ENCODE results near the gene DPYSL5.

DPYSL5 gene

GRCh38 chr2:26970928-26971627, 123.1 kb downstream of the DPYSL5 start:
- DNase-seq = no peak

GRCh38 chr2:26971911-26972786, 124.2 kb downstream of the DPYSL5 start:
- DNase-seq = no peak

- no peak for DNase-seq
Measured at GRCh38 chr2:26974352-26974751, 126.4 kb downstream of the DPYSL5 start.

- no peak for DNase-seq
Measured at GRCh38 chr2:26975102-26975501, 127.2 kb downstream of the DPYSL5 start.

- no peak for DNase-seq
Measured at GRCh38 chr2:26975656-26976055, 127.7 kb downstream of the DPYSL5 start.

GRCh38 chr2:26976237-26976636, 128.3 kb downstream of the DPYSL5 start:
- no peak for DNase-seq

- DNase-seq = no peak
Measured at GRCh38 chr2:26977012-26977411, 129.1 kb downstream of the DPYSL5 start.

GRCh38 chr2:26978061-26978596, 130.2 kb downstream of the DPYSL5 start:
- DNase-seq = no peak

GRCh38 chr2:26979741-26980140, 131.8 kb downstream of the DPYSL5 start:
- DNase-seq = no peak

- DNase-seq = no peak
Measured at GRCh38 chr2:26980971-26981370, 133.0 kb downstream of the DPYSL5 start.

- DNase-seq = no peak
Measured at GRCh38 chr2:26982102-26982742, 134.3 kb downstream of the DPYSL5 start.

- no peak for DNase-seq
Measured at GRCh38 chr2:26983746-26984145, 135.8 kb downstream of the DPYSL5 start.

GRCh38 chr2:26985807-26986206, 137.9 kb downstream of the DPYSL5 start:
- no peak for DNase-seq

GRCh38 chr2:26986576-26986975, 138.6 kb downstream of the DPYSL5 start:
- DNase-seq = no peak

GRCh38 chr2:26988058-26988860, 140.3 kb downstream of the DPYSL5 start:
- DNase-seq = no peak

- no peak for DNase-seq
Measured at GRCh38 chr2:26989156-26989555, 141.2 kb downstream of the DPYSL5 start.

- DNase-seq = no peak
Measured at GRCh38 chr2:26991717-26992116, 143.8 kb downstream of the DPYSL5 start.

- no peak for DNase-seq
Measured at GRCh38 chr2:26993768-26994167, 145.8 kb downstream of the DPYSL5 start.

- DNase-seq = no peak
Measured at GRCh38 chr2:26994983-26995382, 147.1 kb downstream of the DPYSL5 start.

GRCh38 chr2:26997394-26997793, 149.5 kb downstream of the DPYSL5 start:
- DNase-seq = no peak

- DNase-seq = no peak
Measured at GRCh38 chr2:26998323-26998722, 150.4 kb downstream of the DPYSL5 start.
